NCI-H510A treated with DMSO at 0.1 percent for 48 hours (cell line): Measurements from ENCODE around the gene SLIT1.

Experiments
- DNase-seq: peaks from one replicate; lab custom pipeline; 2025; lab: John Stamatoyannopoulos, UW

The SLIT1 gene

GRCh38 chr10:96968682-96969423 lies 216.9 kb downstream of the SLIT1 start:
- DNase-seq: no peak

DNA sequence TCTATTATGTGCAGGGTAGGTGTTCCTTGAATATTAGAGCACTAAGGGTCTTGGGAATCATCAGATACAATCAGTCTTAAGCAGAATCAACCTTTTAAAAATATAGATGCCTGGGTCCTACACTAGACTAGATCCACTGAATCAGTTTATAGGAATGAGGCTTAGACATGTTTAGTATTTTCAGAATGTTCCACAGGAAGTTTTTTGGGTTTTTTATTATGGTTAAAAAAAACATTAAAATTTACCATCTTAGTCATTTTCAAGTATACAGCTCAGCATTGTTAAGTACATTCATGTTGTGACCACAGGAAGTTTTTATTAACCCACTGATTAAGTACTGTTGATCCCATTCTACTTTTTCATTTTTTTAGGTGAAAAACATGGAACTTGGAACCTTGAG lies 217.9 kb downstream of the SLIT1 start:
- no peak for DNase-seq

DNA sequence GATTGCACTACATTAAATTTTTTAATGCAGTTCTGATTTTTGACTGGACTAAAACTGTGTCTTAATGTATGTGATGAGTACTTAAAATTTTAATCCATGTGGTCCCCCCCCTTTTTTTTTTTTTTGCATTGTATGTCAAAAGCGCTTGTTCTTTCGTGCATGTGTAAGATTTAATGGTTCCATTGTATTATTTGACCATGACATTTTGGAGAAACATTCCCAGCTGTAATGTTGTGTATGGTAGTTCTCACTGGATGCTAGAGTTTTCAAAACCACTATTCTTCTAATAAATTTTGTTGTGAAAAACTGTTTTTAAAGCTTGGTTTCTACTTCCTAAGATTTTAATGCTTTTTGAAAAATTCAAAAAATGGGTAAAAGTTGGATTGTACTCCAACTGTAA lies 221.6 kb downstream of the SLIT1 start:
- no peak for DNase-seq

- DNase-seq: no peak
Observed at GRCh38 chr10:96960872-96961271, 224.9 kb downstream of the SLIT1 start.

- no peak for DNase-seq
Observed at GRCh38 chr10:96959733-96960132, 226.0 kb downstream of the SLIT1 start.

GRCh38 chr10:96958071-96958470 lies 227.7 kb downstream of the SLIT1 start:
- no peak for DNase-seq

DNA sequence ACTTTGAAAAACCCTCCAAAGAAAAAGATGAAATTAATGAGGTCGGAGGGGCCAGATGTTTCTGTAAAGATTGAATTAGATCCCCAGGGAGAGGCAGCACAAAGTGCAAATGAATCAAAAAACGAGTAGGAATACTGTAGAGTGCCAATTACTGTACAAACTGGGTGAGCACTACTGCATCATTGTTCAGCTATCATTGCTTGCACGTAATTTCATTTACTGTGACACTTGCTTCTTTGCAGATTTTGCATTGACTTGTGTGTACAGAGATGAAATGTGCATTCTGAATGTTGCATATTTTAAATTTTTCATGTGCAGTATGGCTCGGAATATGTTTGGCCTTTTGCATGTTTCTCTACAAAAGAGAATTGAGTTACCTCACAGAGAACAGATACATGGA lies 230.0 kb downstream of the SLIT1 start:
- DNase-seq: no peak

DNA sequence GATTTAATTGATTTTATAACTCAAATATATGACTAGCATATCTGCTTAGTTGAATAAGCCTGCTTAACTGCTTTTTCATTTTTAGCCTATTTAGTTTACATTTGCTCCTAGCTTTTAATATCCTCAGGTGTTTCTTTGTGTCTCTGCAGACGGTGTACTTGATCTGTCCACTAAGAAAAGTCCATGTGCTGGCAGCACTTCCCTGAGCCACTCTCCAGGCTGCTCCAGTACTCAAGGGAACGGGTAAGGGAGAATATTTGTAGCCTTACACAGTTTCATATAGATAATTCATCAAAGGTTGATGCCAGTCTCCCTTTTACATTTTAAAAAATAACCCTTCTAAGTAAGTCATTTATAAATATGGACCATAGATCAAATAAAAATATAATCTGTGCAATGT lies 233.8 kb downstream of the SLIT1 start:
- DNase-seq: no peak

DNA sequence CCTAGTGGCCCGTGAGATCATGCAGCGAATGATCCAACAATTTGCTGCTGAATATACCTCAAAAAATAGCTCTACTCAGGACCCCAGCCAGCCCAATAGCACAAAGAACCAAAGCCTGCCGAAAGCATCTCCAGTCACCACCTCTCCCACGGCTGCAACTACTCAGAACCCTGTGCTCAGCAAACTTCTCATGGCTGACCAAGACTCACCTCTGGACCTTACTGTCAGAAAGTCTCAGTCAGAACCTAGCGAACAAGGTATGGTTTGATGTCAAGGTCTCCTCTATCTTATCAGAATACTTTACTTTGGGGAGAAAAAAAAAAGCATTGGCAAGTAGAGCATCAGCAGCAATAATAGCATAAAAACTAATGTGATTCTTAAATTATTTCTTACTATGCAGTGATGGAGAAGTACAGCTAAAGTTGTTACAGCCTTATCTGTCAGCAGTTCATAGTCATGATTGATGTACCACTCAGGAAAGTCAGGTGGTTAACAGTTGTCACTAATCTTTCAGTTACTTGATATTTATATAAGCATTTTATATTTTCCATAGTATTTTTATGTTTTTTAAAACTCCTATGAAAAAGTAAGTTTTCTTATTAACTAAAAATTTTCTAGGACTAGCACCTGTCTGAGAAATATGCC lies 236.6 kb downstream of the SLIT1 start:
- no peak for DNase-seq
